ENCODE results near the gene MLPH.

MLPH gene

GRCh38 chr2:237540223-237540775 lies 53.2 kb downstream of the MLPH start:
- no peak for TF ChIP-seq POLR2AphosphoS5 (IDR thresholded peaks at IDR 0.05; ENCODE audit: low read depth)
- TF ChIP-seq CTCF (IDR thresholded peaks at IDR 0.05; ENCODE audit: insufficient read depth, low read length), result no peak
- no peak for TF ChIP-seq REST (IDR thresholded peaks at IDR 0.05; ENCODE audit: insufficient replicate concordance, low read depth)
- no peak for TF ChIP-seq SPI1 (IDR thresholded peaks at IDR 0.05; ENCODE audit: borderline replicate concordance, low read depth)
- DNase-seq (ENCODE audit: low read depth in 1 of 2, low spot score in 1 of 2), result no peak
- Histone ChIP-seq H3K27me3 (ENCODE audit: insufficient read depth, poor library complexity, severe bottlenecking) (no peaks in the 10 kb centered on the region), H3K4me3 (replicated peaks; ENCODE audit: insufficient read depth, low read length) (no peak overlapping the region), H3K27ac (replicated peaks) (no peak overlapping the region)

- TF ChIP-seq CTCF (IDR thresholded peaks at IDR 0.05; ENCODE audit: insufficient read depth, low read length) (no peak), GABPA (IDR thresholded peaks at IDR 0.05; ENCODE audit: low read depth) (no peak), SPI1 (IDR thresholded peaks at IDR 0.05; ENCODE audit: borderline replicate concordance, low read depth) (no peak), REST (IDR thresholded peaks at IDR 0.05; ENCODE audit: insufficient replicate concordance, low read depth) (no peak), POLR2AphosphoS5 (IDR thresholded peaks at IDR 0.05; ENCODE audit: low read depth) (no peak)
- H3K27ac ChIP-seq (replicated peaks), result no peak overlapping the region
- DNase-seq (ENCODE audit: low read depth in 1 of 2, low spot score in 1 of 2), result no peak
- no peak overlapping the region for H3K4me3 ChIP-seq (replicated peaks; ENCODE audit: insufficient read depth, low read length)
- H3K27me3 ChIP-seq (ENCODE audit: insufficient read depth, poor library complexity, severe bottlenecking), result no peaks in the 10 kb centered on the region
These were observed 53.8 kb downstream of the MLPH start for GRCh38 chr2:237540823-237541222.

GRCh38 chr2:237541243-237541642 lies 54.2 kb downstream of the MLPH start:
- no peak for DNase-seq (ENCODE audit: low read depth in 1 of 2, low spot score in 1 of 2)
- TF ChIP-seq SPI1 (IDR thresholded peaks at IDR 0.05; ENCODE audit: borderline replicate concordance, low read depth) (no peak), REST (IDR thresholded peaks at IDR 0.05; ENCODE audit: insufficient replicate concordance, low read depth) (no peak), CTCF (IDR thresholded peaks at IDR 0.05; ENCODE audit: insufficient read depth, low read length) (no peak), POLR2AphosphoS5 (IDR thresholded peaks at IDR 0.05; ENCODE audit: low read depth) (no peak), GABPA (IDR thresholded peaks at IDR 0.05; ENCODE audit: low read depth) (no peak)
- H3K4me3 ChIP-seq (replicated peaks; ENCODE audit: insufficient read depth, low read length), result no peak overlapping the region
- H3K27ac ChIP-seq (replicated peaks), result no peak overlapping the region
- H3K27me3 ChIP-seq (ENCODE audit: insufficient read depth, poor library complexity, severe bottlenecking), result no peaks in the 10 kb centered on the region

Measured in HL-60 (cell line).